ENCODE data around the gene LRP1.

The LRP1 gene

GRCh38 chr12:57103856-57104255 is 24.4 kb upstream of the LRP1 start:
- DNase-seq (ENCODE audit: extremely low read depth, low read depth): no peak

GRCh38 chr12:57104292-57104910 is 23.9 kb upstream of the LRP1 start:
- DNase-seq (ENCODE audit: extremely low read depth, low read depth): no peak
- TF ChIP-seq CTCF (IDR thresholded peaks at IDR 0.05; ENCODE audit: low read depth, low read length): no peak

More at GRCh38 chr12:57103856-57104255, 24.4 kb upstream of the LRP1 start:
- TF ChIP-seq CTCF (IDR thresholded peaks at IDR 0.05; ENCODE audit: low read depth, low read length): no peak

- no peak for TF ChIP-seq CTCF (IDR thresholded peaks at IDR 0.05; ENCODE audit: low read depth, low read length)
- no peak for DNase-seq (ENCODE audit: extremely low read depth, low read depth)
These were observed 23.1 kb upstream of the LRP1 start for GRCh38 chr12:57105011-57105753.

- DNase-seq (ENCODE audit: extremely low read depth, low read depth): no peak
- TF ChIP-seq CTCF (IDR thresholded peaks at IDR 0.05; ENCODE audit: low read depth, low read length): no peak
These were observed 22.1 kb upstream of the LRP1 start for GRCh38 chr12:57106021-57106708.

GRCh38 chr12:57107456-57108155 is 20.7 kb upstream of the LRP1 start:
- TF ChIP-seq CTCF (IDR thresholded peaks at IDR 0.05; ENCODE audit: low read depth, low read length): no peak
- DNase-seq (ENCODE audit: extremely low read depth, low read depth): no peak

- no peak for DNase-seq (ENCODE audit: extremely low read depth, low read depth)
- TF ChIP-seq CTCF (IDR thresholded peaks at IDR 0.05; ENCODE audit: low read depth, low read length): no peak
These were observed 18.8 kb upstream of the LRP1 start for GRCh38 chr12:57109207-57110103.

Data from AG09319 (cell line).